Smooth muscle cell (in vitro differentiated cells): Measurements from ENCODE around the gene SERPINE1. TPM values are rescaled to one million over a fixed set of nuclear protein-coding genes. Genes with fewer than 3 reads are reported as not detected.

Source experiments
- DNase-seq: peaks from one replicate; lab custom pipeline; 2025; ENCODE audit not compliant: unreplicated experiment; lab: John Stamatoyannopoulos, UW
- H2AFZ ChIP-seq: fragments of 200-600 bp; sonication (generic); 2 replicates; pipeline ENCODE4 v1.6.0; 2016; ENCODE audit warnings: antibody characterized with exemption, low read depth, mild to moderate bottlenecking
- H3F3A ChIP-seq: fragments of 200-600 bp; sonication (generic); 2 replicates; pipeline ENCODE4 v1.6.0; 2017; ENCODE audit warnings: antibody characterized with exemption, low read depth
- H3K27ac ChIP-seq: fragments of 200-600 bp; sonication (generic); 2 replicates; pipeline ENCODE4 v1.5.1; 2016; ENCODE audit warnings: low read depth, mild to moderate bottlenecking
- H3K27me3 ChIP-seq: fragments of 200-600 bp; sonication (generic); 2 replicates; pipeline ENCODE4 v1.6.1; 2016; ENCODE audit warnings: low read depth, mild to moderate bottlenecking
- H3K36me3 ChIP-seq: fragments of 200-600 bp; sonication (generic); 2 replicates; pipeline ENCODE4 v1.5.1; 2016; ENCODE audit warnings: low read depth
- H3K4me1 ChIP-seq: fragments of 200-600 bp; sonication (generic); 2 replicates; pipeline ENCODE4 v1.5.1; 2016; ENCODE audit warnings: low read depth
- H3K4me2 ChIP-seq: fragments of 200-600 bp; sonication (generic); 2 replicates; pipeline ENCODE4 v1.6.0; 2016; ENCODE audit warnings: mild to moderate bottlenecking
- H3K4me3 ChIP-seq: fragments of 200-600 bp; sonication (generic); 2 replicates; pipeline ENCODE4 v1.5.1; 2016; ENCODE audit warnings: mild to moderate bottlenecking
- H3K79me2 ChIP-seq: fragments of 200-600 bp; sonication (generic); 2 replicates; pipeline ENCODE4 v1.6.0; 2016; ENCODE audit warnings: low read depth, mild to moderate bottlenecking
- H3K9ac ChIP-seq: fragments of 200-600 bp; sonication (generic); 2 replicates; pipeline ENCODE4 v1.6.0; 2016; ENCODE audit warnings: low read depth
- H3K9me3 ChIP-seq: fragments of 200-600 bp; sonication (generic); replicated peaks from 2 replicates; pipeline ENCODE4 v1.5.1; 2016; ENCODE audit warnings: low read depth
- H4K20me1 ChIP-seq: fragments of 200-600 bp; sonication (generic); 2 replicates; pipeline ENCODE4 v1.6.0; 2016; ENCODE audit warnings: low read depth
- CTCF ChIP-seq: fragments of 200-600 bp; sonication (generic); IDR thresholded peaks from 2 replicates; pipeline ENCODE4 v1.5.1; 2017; ENCODE audit warnings: borderline replicate concordance, mild to moderate bottlenecking, antibody characterized with exemption; ENCODE audit not compliant: insufficient read depth, poor library complexity, severe bottlenecking
- WGBS: methylation state at CpG from one replicate; pipeline ENCODE4 v1.1.7; 2016; ENCODE audit warnings: low lambda C conversion rate; 5-methylcytosine and 5-hydroxymethylcytosine counted together
- polyA plus RNA-seq: library from polyadenylated mRNA; unstranded; fragments of >200 nt; fragmentation: Nextera tagmentation; extraction: Ambion mirVana; gene quantifications from 2 replicates; pipeline ENCODE4 v1.2.1, GENCODE V29; 2016
- total RNA-seq: library from RNA; depleted of rRNA; stranded (reverse); fragments of >200 nt; gene quantifications from 2 replicates; pipeline ENCODE4 v1.2.3, GENCODE V29; 2014

SERPINE1 gene
- total and polyA plus RNA-seq, 2 experiments from 2014 or later: 435 to 495 TPM

- H3K4me2 ChIP-seq: peak overlapping the region; percentile 79
- no peak for TF ChIP-seq CTCF
- H3K9me3 ChIP-seq: no peaks in the 10 kb centered on the region
- H3K27ac ChIP-seq: no peak overlapping the region
- WGBS: under 1% methylated on average over 11 of the region's 19 CpGs
- no peak overlapping the region for H3K4me3 ChIP-seq
- no peak for DNase-seq
- no peak overlapping the region for H3K9ac ChIP-seq
- no peaks in the 10 kb centered on the region for H3K79me2 ChIP-seq
- H3K4me1 ChIP-seq: peaks cover 37% of the 10 kb centered on the region
- peaks cover 27% of the 10 kb centered on the region for H4K20me1 ChIP-seq
- peaks cover 71% of the 10 kb centered on the region for H3K27me3 ChIP-seq
- H2AFZ ChIP-seq: no peak overlapping the region
- no peaks in the 10 kb centered on the region for H3K36me3 ChIP-seq
- H3F3A ChIP-seq: peaks cover 12% of the 10 kb centered on the region
Measured at GRCh38 chr7:101166909-101167644, 40.2 kb downstream of the SERPINE1 start.

- no peak for DNase-seq
- Histone ChIP-seq H3K36me3 (no peaks in the 10 kb centered on the region), H3K79me2 (no peaks in the 10 kb centered on the region), H3K9me3 (no peaks in the 10 kb centered on the region), H2AFZ (no peak overlapping the region), H3K9ac (no peak overlapping the region), H3F3A (peaks cover 10% of the 10 kb centered on the region), H3K4me1 (peaks cover 39% of the 10 kb centered on the region), H4K20me1 (peaks cover 21% of the 10 kb centered on the region), H3K4me2 (peak overlapping the region; percentile 79), H3K4me3 (no peak overlapping the region), H3K27me3 (peaks cover 71% of the 10 kb centered on the region), H3K27ac (no peak overlapping the region)
- TF ChIP-seq CTCF: no peak
- WGBS: 6% methylated on average over 12 of the region's 12 CpGs
Measured at GRCh38 chr7:101167645-101168411, 40.9 kb downstream of the SERPINE1 start.

- Histone ChIP-seq H2AFZ (no peak overlapping the region), H3F3A (peaks cover 10% of the 10 kb centered on the region), H3K27ac (no peak overlapping the region), H3K4me3 (no peak overlapping the region), H4K20me1 (peaks cover 17% of the 10 kb centered on the region), H3K36me3 (no peaks in the 10 kb centered on the region), H3K9me3 (no peaks in the 10 kb centered on the region), H3K4me2 (peak overlapping the region; percentile 19), H3K9ac (no peak overlapping the region), H3K79me2 (no peaks in the 10 kb centered on the region), H3K27me3 (peaks cover 72% of the 10 kb centered on the region), H3K4me1 (peaks cover 44% of the 10 kb centered on the region)
- no peak for DNase-seq
- 15% methylated on average over 2 of the region's 6 CpGs for WGBS
- no peak for TF ChIP-seq CTCF
Measured at GRCh38 chr7:101168412-101169049, 41.6 kb downstream of the SERPINE1 start.
